ENCODE results near the gene SERTAD4.

DNA sequence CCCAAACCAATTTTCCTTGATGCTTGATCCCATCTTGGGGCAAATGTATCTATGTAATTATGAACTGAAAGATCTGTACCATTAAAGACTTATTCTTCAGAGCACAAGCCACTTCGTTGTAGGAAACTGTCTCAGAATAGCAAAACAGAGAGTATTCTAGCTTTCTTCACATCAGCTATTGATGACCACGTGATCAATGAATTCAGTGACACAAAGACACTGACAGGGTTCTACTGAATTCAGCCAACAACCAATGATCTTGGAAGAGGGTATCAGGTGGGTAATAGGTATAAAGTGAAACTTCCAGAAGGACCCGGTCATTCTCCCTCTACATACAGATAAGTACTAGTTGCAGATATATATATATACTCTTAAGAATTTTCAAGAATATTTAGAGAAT, 33.8 kb upstream of the SERTAD4 start:
- TF ChIP-seq, protein P1, sequence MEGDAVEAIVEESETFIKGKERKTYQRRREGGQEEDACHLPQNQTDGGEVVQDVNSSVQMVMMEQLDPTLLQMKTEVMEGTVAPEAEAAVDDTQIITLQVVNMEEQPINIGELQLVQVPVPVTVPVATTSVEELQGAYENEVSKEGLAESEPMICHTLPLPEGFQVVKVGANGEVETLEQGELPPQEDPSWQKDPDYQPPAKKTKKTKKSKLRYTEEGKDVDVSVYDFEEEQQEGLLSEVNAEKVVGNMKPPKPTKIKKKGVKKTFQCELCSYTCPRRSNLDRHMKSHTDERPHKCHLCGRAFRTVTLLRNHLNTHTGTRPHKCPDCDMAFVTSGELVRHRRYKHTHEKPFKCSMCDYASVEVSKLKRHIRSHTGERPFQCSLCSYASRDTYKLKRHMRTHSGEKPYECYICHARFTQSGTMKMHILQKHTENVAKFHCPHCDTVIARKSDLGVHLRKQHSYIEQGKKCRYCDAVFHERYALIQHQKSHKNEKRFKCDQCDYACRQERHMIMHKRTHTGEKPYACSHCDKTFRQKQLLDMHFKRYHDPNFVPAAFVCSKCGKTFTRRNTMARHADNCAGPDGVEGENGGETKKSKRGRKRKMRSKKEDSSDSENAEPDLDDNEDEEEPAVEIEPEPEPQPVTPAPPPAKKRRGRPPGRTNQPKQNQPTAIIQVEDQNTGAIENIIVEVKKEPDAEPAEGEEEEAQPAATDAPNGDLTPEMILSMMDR (conservative IDR thresholded peaks at IDR 0.05 in 1 of 2, IDR thresholded peaks at IDR 0.05 in 1 of 2; ENCODE audit: low read depth in 1 of 2, low read length in 2 of 2) = no peak
- no peak for TF ChIP-seq EZH2 (IDR thresholded peaks at IDR 0.05; ENCODE audit: low read length, missing control alignments)
